ENCODE data around the gene FAM98C.

- TF ChIP-seq MYC (IDR thresholded peaks at IDR 0.05; ENCODE audit: low read depth, low read length) (no peak), CTCF (IDR thresholded peaks at IDR 0.05; ENCODE audit: low read depth, low read length) (no peak), MAX (IDR thresholded peaks at IDR 0.05; ENCODE audit: low read depth, low read length) (no peak), POLR2A (IDR thresholded peaks at IDR 0.05; ENCODE audit: extremely low read depth, insufficient read length) (no peak)
Observed at GRCh38 chr19:38370299-38370698, 32.6 kb upstream of the FAM98C start.
